H1 (cell line): ENCODE data around the gene SSBP3. TPM values are rescaled to one million over a fixed set of nuclear protein-coding genes. Genes with fewer than 3 reads are reported as not detected.
A peak's percentile ranks its signal among the peaks of the same experiment; 100 is the strongest.

Experiments used
- CTCF ChIA-PET: fragments of 300-600 bp; sonication (Branson Sonifier 250); formaldehyde crosslinking; loops from one replicate; lab custom pipeline; 2021; ENCODE audit not compliant: partially characterized antibody; lab: Charles Lee
- POLR2A ChIA-PET: fragments of 300-600 bp; sonication (Branson Sonifier 250); formaldehyde crosslinking; loops from one replicate; lab custom pipeline; 2021; ENCODE audit warnings: inconsistent platforms; ENCODE audit not compliant: partially characterized antibody; lab: Charles Lee
- DNase-seq, 2 experiments: peaks; one replicate each; pipeline versions ENCODE4 v3.0.0 to v3.0.0-alpha.2; 2010 to 2022; ENCODE audit warnings: low spot score in 2 of 2, low read depth in 1 of 2, mixed read lengths in 1 of 2
- FAIRE-seq: peaks from 2 replicates; lab custom pipeline; 2011; peaks lifted over from hg19 to GRCh38; lab: Jason Lieb, UNC
- H2AFZ ChIP-seq: 2 replicates; pipeline ENCODE4 v1.8.1; 2012; ENCODE audit warnings: low read length, inconsistent platforms
- H2AK5ac ChIP-seq: 2 replicates; pipeline ENCODE4 v1.6.1; 2013; ENCODE audit warnings: low read depth, low read length
- H2BK120ac ChIP-seq: replicated peaks from 2 replicates; pipeline ENCODE3; 2013; ENCODE audit warnings: low read depth, low read length, inconsistent platforms
- H2BK12ac ChIP-seq: 2 replicates; pipeline ENCODE4 v1.6.1; 2013; ENCODE audit warnings: low read depth, low read length
- H2BK15ac ChIP-seq: 2 replicates; pipeline ENCODE4 v1.6.1; 2013; ENCODE audit warnings: low read length
- H2BK20ac ChIP-seq: 2 replicates; pipeline ENCODE4 v1.6.1; 2013; ENCODE audit warnings: low read length
- H2BK5ac ChIP-seq: 2 replicates; pipeline ENCODE4 v1.6.1; 2013; ENCODE audit warnings: low read depth, low read length
- H3K14ac ChIP-seq: 2 replicates; pipeline ENCODE4 v1.6.1; 2013; ENCODE audit warnings: inconsistent platforms; ENCODE audit not compliant: insufficient read length
- H3K18ac ChIP-seq: 2 replicates; pipeline ENCODE4 v1.6.1; 2013; ENCODE audit warnings: low read length; ENCODE audit errors: extremely low read depth
- H3K23ac ChIP-seq: 2 replicates; pipeline ENCODE4 v1.6.1; 2013; ENCODE audit warnings: inconsistent platforms; ENCODE audit not compliant: insufficient read length
- H3K23me2 ChIP-seq: 2 replicates; pipeline ENCODE4 v1.6.1; 2013; ENCODE audit warnings: low read depth, low read length
- H3K27ac ChIP-seq: 2 replicates; pipeline ENCODE4 v1.6.1; 2011; ENCODE audit warnings: low read depth, low read length, inconsistent platforms
- H3K27me3 ChIP-seq, 4 experiments: replicated peaks in 1 of 4; 1 replicate in 1 of 4; 2 replicates in 3 of 4; pipeline versions ENCODE4 v1.6.1 to v1.8.1; 2011 to 2013; ENCODE audit warnings: low read length in 3 of 4, mild to moderate bottlenecking in 3 of 4, inconsistent platforms in 2 of 4, mixed read lengths in 2 of 4, moderate library complexity in 1 of 4; ENCODE audit not compliant: control insufficient read depth in 3 of 4, insufficient read depth in 3 of 4; ENCODE audit errors: extremely low read depth in 1 of 4
- H3K36me3 ChIP-seq, 4 experiments: 2 replicates each; pipeline versions ENCODE4 v1.6.1 to v1.8.1; 2011 to 2013; ENCODE audit warnings: mild to moderate bottlenecking in 4 of 4, low read length in 3 of 4, moderate library complexity in 2 of 4, control low read depth in 1 of 4, inconsistent platforms in 1 of 4; ENCODE audit not compliant: insufficient read depth in 4 of 4, control insufficient read depth in 2 of 4
- H3K4ac ChIP-seq: replicated peaks from 2 replicates; pipeline ENCODE3; 2013; ENCODE audit warnings: low read length, low read depth, mixed read lengths, inconsistent platforms; ENCODE audit not compliant: insufficient read length
- H3K4me1 ChIP-seq, 4 experiments: replicated peaks in 1 of 4; 1 replicate in 1 of 4; 2 replicates in 3 of 4; pipeline versions ENCODE4 v1.6.1 to v1.8.1; 2011 to 2013; ENCODE audit warnings: low read length in 3 of 4, inconsistent platforms in 2 of 4, mixed read lengths in 1 of 4; ENCODE audit not compliant: insufficient read depth in 4 of 4, control insufficient read depth in 3 of 4
- H3K4me2 ChIP-seq, 2 experiments: 2 replicates each; pipeline versions ENCODE4 v1.6.1 to v1.8.1; 2011 to 2013; ENCODE audit warnings: low read depth in 2 of 2, low read length in 2 of 2, control low read depth in 1 of 2, inconsistent platforms in 1 of 2, mild to moderate bottlenecking in 1 of 2; ENCODE audit not compliant: insufficient read depth in 1 of 2
- H3K4me3 ChIP-seq, 4 experiments: fragments of 200-600, 300-600 bp in 1 of 4; sonication (generic), shearing (Covaris generic), sonication (Bioruptor Twin) in 1 of 4; 2 replicates each; pipeline versions ENCODE4 v1.5.1 to v1.8.1; 2011 to 2016; ENCODE audit warnings: low read length in 4 of 4, low read depth in 3 of 4, control low read depth in 2 of 4, inconsistent platforms in 2 of 4, mild to moderate bottlenecking in 2 of 4, mixed read lengths in 1 of 4, moderate library complexity in 1 of 4; ENCODE audit not compliant: insufficient read depth in 2 of 4; ENCODE audit errors: extremely low read depth in 1 of 4
- H3K56ac ChIP-seq: replicated peaks from 2 replicates; pipeline ENCODE3; 2013; ENCODE audit warnings: low read depth, mild to moderate bottlenecking, mixed read lengths, low read length, inconsistent platforms; ENCODE audit not compliant: insufficient read length
- H3K79me1 ChIP-seq: 2 replicates; pipeline ENCODE4 v1.6.1; 2013; ENCODE audit warnings: low read depth, low read length, control low read depth
- H3K79me2 ChIP-seq, 2 experiments: 2 replicates each; pipeline versions ENCODE4 v1.6.1 to v1.8.1; 2012 to 2013; ENCODE audit warnings: low read length in 2 of 2, mild to moderate bottlenecking in 2 of 2, inconsistent platforms in 1 of 2; ENCODE audit not compliant: insufficient read depth in 2 of 2, control insufficient read depth in 1 of 2
- H3K9ac ChIP-seq, 4 experiments: replicated peaks in 1 of 4; 1 replicate in 1 of 4; 2 replicates in 3 of 4; pipeline versions ENCODE4 v1.6.1 to v1.8.1; 2011 to 2013; ENCODE audit warnings: low read depth in 3 of 4, low read length in 3 of 4, control low read depth in 2 of 4, mild to moderate bottlenecking in 2 of 4, moderate library complexity in 2 of 4, inconsistent platforms in 1 of 4; ENCODE audit errors: extremely low read depth in 1 of 4
- H3K9me3 ChIP-seq, 2 experiments: 2 replicates each; pipeline versions ENCODE4 v1.6.1 to v1.8.1; 2012 to 2013; ENCODE audit warnings: mild to moderate bottlenecking in 2 of 2, moderate library complexity in 2 of 2, control low read depth in 1 of 2, inconsistent platforms in 1 of 2, low read depth in 1 of 2, low read length in 1 of 2, mixed read lengths in 1 of 2; ENCODE audit not compliant: insufficient read depth in 2 of 2
- H4K20me1 ChIP-seq, 2 experiments: replicated peaks in 1 of 2; 2 replicates each; pipeline versions ENCODE3 to v1.8.1; 2011 to 2013; ENCODE audit warnings: inconsistent platforms in 2 of 2, low read length in 2 of 2, mild to moderate bottlenecking in 1 of 2; ENCODE audit not compliant: insufficient read depth in 2 of 2, control insufficient read depth in 1 of 2
- H4K5ac ChIP-seq: 2 replicates; pipeline ENCODE4 v1.6.1; 2013; ENCODE audit warnings: low read length, low read depth, mixed read lengths, inconsistent platforms; ENCODE audit not compliant: insufficient read length
- H4K8ac ChIP-seq: 2 replicates; pipeline ENCODE4 v1.8.0; 2013; ENCODE audit warnings: mild to moderate bottlenecking, moderate library complexity, low read length, inconsistent platforms; ENCODE audit not compliant: insufficient read depth; ENCODE audit errors: extremely low read depth
- H4K91ac ChIP-seq: replicated peaks from 2 replicates; pipeline ENCODE3; 2013; ENCODE audit warnings: low read length, mixed read lengths, inconsistent platforms; ENCODE audit not compliant: insufficient read length
- CHD1 ChIP-seq: IDR thresholded peaks from 2 replicates; pipeline ENCODE4 v1.6.1; 2012; ENCODE audit warnings: low read depth, low read length, improper control_type of control experiment
- E2F6 ChIP-seq: IDR thresholded peaks from 2 replicates; pipeline ENCODE4 v1.6.1; 2012; ENCODE audit warnings: inconsistent platforms
- WGBS, 2 experiments: shearing (Covaris generic) in 1 of 2; methylation state at CpG; one replicate each; pipeline versions ENCODE4 v1.1.6 to v1.1.7; 2013 to 2015; ENCODE audit warnings: low lambda C conversion rate in 2 of 2, mixed read lengths in 2 of 2, inconsistent platforms in 1 of 2, low coverage in 1 of 2, missing lambda C conversion rate in 1 of 2; ENCODE audit not compliant: insufficient replicate concordance in 2 of 2, insufficient coverage in 1 of 2, insufficient read length in 1 of 2; ENCODE audit errors: extremely low coverage in 1 of 2, missing lambda C conversion rate in 1 of 2; 5-methylcytosine and 5-hydroxymethylcytosine counted together
- polyA plus RNA-seq, 7 experiments: library from polyadenylated mRNA; depleted of rRNA in 3 of 7; stranded (reverse) in 5 of 7; unstranded in 2 of 7; fragments of >200 nt in 5 of 7; fragments of 200-250 nt in 2 of 7; gene quantifications; 1 replicate in 5 of 7; 2 replicates in 1 of 7; 4 replicates in 1 of 7; pipeline versions ENCODE4 v1.2.1 to v1.2.3, GENCODE V29; 2011 to 2013; ENCODE audit warnings: missing spikeins in 2 of 7, mixed read lengths in 2 of 7
- total RNA-seq: library from RNA; stranded (reverse); fragmentation: NEBNext Ultra II Directional; extraction: Animal tissue kit (Norgen Biotek cat#: 25700); gene quantifications from 2 replicates; pipeline ENCODE4 v1.2.1, GENCODE V29; 2021

Gene SSBP3
- total and polyA plus RNA-seq, 2 of the 8 experiments (the other 6 are each of a cell fraction or from before 2014, with no cell fraction given): 99.7 to 133 TPM

GRCh38 chr1:54404263-54404662 lies 1.9 kb downstream of the SSBP3 start:
- H3K79me2 ChIP-seq: peaks cover 24 to 62% of the 10 kb centered on the region in 2 experiments
- no peak overlapping the region for H2BK12ac ChIP-seq
- H3K4ac ChIP-seq: no peak overlapping the region
- peaks cover 25% of the 10 kb centered on the region for H3K79me1 ChIP-seq
- peak overlapping the region; percentile 67 to 100 for H3K4me2 ChIP-seq
- H4K5ac ChIP-seq: no peak overlapping the region
- no peak overlapping the region for H3K27ac ChIP-seq
- peaks cover 14 to 30% (median 21%) of the 10 kb centered on the region in 4 experiments for H3K4me1 ChIP-seq
- H3K18ac ChIP-seq: peak overlapping the region; percentile 48
- WGBS, 2 experiments: 45% methylated on average over 11 of the region's 11 CpGs; no CpG with 5 or more reads in 1 of the 2 experiments
- peak overlapping the region in 3 of 4 experiments; percentile 4 to 41 (median 5); a peak in 2 of 7 replicates for H3K9ac ChIP-seq
- no peak overlapping the region for H3K23ac ChIP-seq
- no peak for FAIRE-seq
- H2AFZ ChIP-seq: no peak overlapping the region
- peaks cover 17 to 38% of the 10 kb centered on the region in 2 experiments for H4K20me1 ChIP-seq
- H3K9me3 ChIP-seq: no peaks in the 10 kb centered on the region
- H2BK15ac ChIP-seq: peak overlapping the region; percentile 61; the same call in 1 of the 2 replicates
- no peak overlapping the region for H2BK120ac ChIP-seq
- H3K36me3 ChIP-seq: peaks cover 27 to 49% (median 36%) of the 10 kb centered on the region in 4 experiments
- no peak overlapping the region for H2BK5ac ChIP-seq
- POLR2A ChIA-PET: interaction anchor here (0.7 to 5.8 kb wide), 18 partner anchors 10 to 308 kb away, joined by 3 to 216 read pairs (median 6); no protein-coding TSS in a partner anchor
- H2AK5ac ChIP-seq: 0 out of 2 replicates have a peak overlapping the region, but pooled peaks have one; percentile 26
- no peak overlapping the region for H2BK20ac ChIP-seq
- 0 out of 2 replicates have a peak overlapping the region, but pooled peaks have one; percentile 22 for H4K8ac ChIP-seq
- CTCF ChIA-PET: interaction anchor here (0.6 to 3.1 kb wide), 18 partner anchors 8 to 323 kb away, joined by 3 to 11 read pairs (median 4); no protein-coding TSS in a partner anchor
- no peak overlapping the region for H3K56ac ChIP-seq
- TF ChIP-seq CHD1 (no peak), E2F6 (0 out of 2 replicates have a peak, but pooled peaks have one; percentile 12)
- peak overlapping the region; percentile 75 to 90 (median 83); a peak in 5 of 8 replicates for H3K4me3 ChIP-seq
- H3K27me3 ChIP-seq: no peaks in the 10 kb centered on the region
- no peak for DNase-seq
- H3K23me2 ChIP-seq: peaks cover 13% of the 10 kb centered on the region
- H4K91ac ChIP-seq: no peak overlapping the region
- no peak overlapping the region for H3K14ac ChIP-seq
